NOMO-1 (cell line): ENCODE measurements around the gene ZNFX1.

Experiments used
- DNase-seq, 2 experiments: peaks; one replicate each; lab custom pipeline; 2025; ENCODE audit not compliant: unreplicated experiment in 2 of 2; lab: John Stamatoyannopoulos, UW

The ZNFX1 gene

GRCh38 chr20:49279677-49280462 is 2.0 kb upstream of the ZNFX1 start:
- DNase-seq = peak in 1 of 2 experiments; percentile 15

- DNase-seq = peak in 1 of 2 experiments; percentile 60
Measured at GRCh38 chr20:49278818-49279676, 1.2 kb upstream of the ZNFX1 start.

- no peak for DNase-seq
Measured at GRCh38 chr20:49277786-49278035, 146 bp downstream of the ZNFX1 start.

GRCh38 chr20:49276961-49277785 is 684 bp downstream of the ZNFX1 start:
- peak in 1 of 2 experiments; percentile 22 for DNase-seq

GRCh38 chr20:49276161-49276960 is 1.5 kb downstream of the ZNFX1 start:
- peak; percentile 31 to 80 for DNase-seq

- no peak for DNase-seq
Measured at GRCh38 chr20:49275636-49276035, 2.2 kb downstream of the ZNFX1 start.

- no peak for DNase-seq
Measured at GRCh38 chr20:49275216-49275615, 2.6 kb downstream of the ZNFX1 start.

GRCh38 chr20:49273696-49274277 is 4.1 kb downstream of the ZNFX1 start:
- DNase-seq = no peak

- no peak for DNase-seq
Measured at GRCh38 chr20:49272654-49273053, 5.2 kb downstream of the ZNFX1 start.

GRCh38 chr20:49270736-49271135 is 7.1 kb downstream of the ZNFX1 start:
- DNase-seq = no peak

- no peak for DNase-seq
Measured at GRCh38 chr20:49270177-49270576, 7.7 kb downstream of the ZNFX1 start.

GRCh38 chr20:49268600-49269365 is 9.1 kb downstream of the ZNFX1 start:
- DNase-seq = no peak

- DNase-seq = peak in 1 of 2 experiments; percentile 9
Measured at GRCh38 chr20:49267327-49267726, 10.5 kb downstream of the ZNFX1 start.

GRCh38 chr20:49262444-49262843 is 15.4 kb downstream of the ZNFX1 start:
- no peak for DNase-seq

- no peak for DNase-seq
Measured at GRCh38 chr20:49261173-49261572, 16.7 kb downstream of the ZNFX1 start.

GRCh38 chr20:49260218-49260617 is 17.6 kb downstream of the ZNFX1 start:
- no peak for DNase-seq

GRCh38 chr20:49259799-49260198 is 18.1 kb downstream of the ZNFX1 start:
- no peak for DNase-seq

- DNase-seq = no peak
Measured at GRCh38 chr20:49259284-49259683, 18.6 kb downstream of the ZNFX1 start.

- no peak for DNase-seq
Measured at GRCh38 chr20:49256261-49256660, 21.6 kb downstream of the ZNFX1 start.
